Epithelial cell of esophagus (primary cell): ENCODE measurements around the gene TXNDC17.
"Not testable (repeated sequence)": the region's sequence is repeated elsewhere in the genome, so short reads cannot be mapped to it uniquely, and the experiment has no call there.

Experiments
- DNase-seq: peaks from one replicate; pipeline ENCODE4 v3.0.0; 2010; ENCODE audit warnings: low read depth
- H3K4me3 ChIP-seq: 2 replicates; pipeline ENCODE4 v1.5.1; 2011; ENCODE audit warnings: mild to moderate bottlenecking, low read length, control low read depth
- CTCF ChIP-seq: IDR thresholded peaks from 2 replicates; pipeline ENCODE4 v1.5.1; 2011; ENCODE audit warnings: low read depth, mild to moderate bottlenecking, low read length, control low read depth, inconsistent platforms; ENCODE audit not compliant: insufficient read depth; ENCODE audit errors: missing control alignments

Gene TXNDC17

GRCh38 chr17:6640536-6641246, at the start of gene TXNDC17, which contains the start of gene KIAA0753:
Gene TXNDC17 (plus strand): TSS chr17:6641060. CDS start chr17:6641083, 23 bp downstream.
Gene KIAA0753 (minus strand): TSS chr17:6640711. CDS start chr17:6635103, 5,608 bp downstream.
- H3K4me3 ChIP-seq: peak within 1 kb of the TSS; percentile 96
- peak; percentile 85 for DNase-seq
- TF ChIP-seq CTCF: no peak

- peak; percentile 92 for DNase-seq
- H3K4me3 ChIP-seq: no peak overlapping the region
- no peak for TF ChIP-seq CTCF
Observed at GRCh38 chr17:6591599-6592158, 49.2 kb upstream of the TXNDC17 start.

GRCh38 chr17:6592173-6592572, 48.7 kb upstream of the TXNDC17 start:
- H3K4me3 ChIP-seq: no peak overlapping the region
- TF ChIP-seq CTCF: no peak
- DNase-seq: peak; percentile 39

- H3K4me3 ChIP-seq, DNase-seq: not testable (repeated sequence)
Observed at GRCh38 chr17:6593371-6593770, 47.5 kb upstream of the TXNDC17 start.

- H3K4me3 ChIP-seq: no peak overlapping the region
- DNase-seq: no peak
- TF ChIP-seq CTCF: no peak
Observed at GRCh38 chr17:6596081-6596480, 44.8 kb upstream of the TXNDC17 start.

- no peak for TF ChIP-seq CTCF
- DNase-seq: no peak
- no peak overlapping the region for H3K4me3 ChIP-seq
Observed at GRCh38 chr17:6596511-6596910, 44.3 kb upstream of the TXNDC17 start.

- no peak for DNase-seq
- no peak for TF ChIP-seq CTCF
- no peak overlapping the region for H3K4me3 ChIP-seq
Observed at GRCh38 chr17:6596941-6597340, 43.9 kb upstream of the TXNDC17 start.
